HCT116 (cell line): Measurements from ENCODE around the gene OR4F6. TPM values are rescaled to one million over a fixed set of nuclear protein-coding genes. Genes with fewer than 3 reads are reported as not detected.

Source experiments
- ATAC-seq: fragments of 200-7000 bp; cut with Tn5 transposase; 2 replicates; pipeline ENCODE4 v1.9.1; 2020; ENCODE audit warnings: mild to moderate bottlenecking, moderate library complexity
- BruUV-seq: library from RNA; stranded (reverse); fragments of 400-500 nt; replicated peaks from 2 replicates; lab custom pipeline; 2021; lab: Mats Ljungman, UMichigan
- CTCF ChIA-PET: fragments of 300-600 bp; sonication (Branson Sonifier 250); formaldehyde crosslinking; loops from one replicate; lab custom pipeline; 2021; ENCODE audit warnings: antibody characterized with exemption; lab: Charles Lee
- POLR2A ChIA-PET: fragments of 300-600, 350-600 bp; sonication (Branson Sonifier 250); formaldehyde crosslinking; loops from one replicate; lab custom pipeline; 2021; ENCODE audit warnings: antibody characterized with exemption; lab: Charles Lee
- RAD21 ChIA-PET, 2 experiments: fragments of 300-600 bp; sonication (Branson Sonifier 250); formaldehyde crosslinking; loops; one replicate each; lab custom pipeline; 2023; ENCODE audit warnings: low total read pairs in 2 of 2; ENCODE audit not compliant: uncharacterized antibody in 2 of 2, unreplicated experiment in 2 of 2, low non-redundant PET in 1 of 2; lab: Charles Lee
- DNase-seq: peaks from one replicate; pipeline ENCODE4 v3.0.0-alpha.2; 2010; ENCODE audit warnings: low read depth, low spot score
- H2AFZ ChIP-seq: fragments of 200-600 bp; shearing (Covaris generic), sonication (generic); 2 replicates; pipeline ENCODE4 v1.6.1; 2017; ENCODE audit warnings: low read depth, mixed run types, mixed read lengths, antibody characterized with exemption, low read length; ENCODE audit not compliant: poor library complexity, severe bottlenecking
- H3K27ac ChIP-seq: 2 replicates; pipeline ENCODE4 v1.5.1; 2012; ENCODE audit warnings: low read depth, low read length
- H3K27me3 ChIP-seq: fragments of 200-600 bp; sonication (generic); 2 replicates; pipeline ENCODE4 v1.6.1; 2016; ENCODE audit warnings: mixed run types, low read length, mixed read lengths; ENCODE audit not compliant: insufficient read depth
- H3K36me3 ChIP-seq, 2 experiments: fragments of 200-500 bp in 1 of 2; fragments of 200-600 bp in 1 of 2; sonication (Bioruptor generic) in 1 of 2; sonication (generic) in 1 of 2; 2 replicates each; pipeline versions ENCODE4 v1.5.1 to v1.6.1; 2014 to 2016; ENCODE audit warnings: low read length in 2 of 2, inconsistent platforms in 1 of 2, mixed read lengths in 1 of 2, mixed run types in 1 of 2; ENCODE audit not compliant: insufficient read depth in 2 of 2, control insufficient read depth in 1 of 2
- H3K4me1 ChIP-seq, 2 experiments: fragments of 200-600 bp in 1 of 2; sonication (generic) in 1 of 2; 2 replicates each; pipeline versions ENCODE4 v1.5.1 to v1.6.1; 2012 to 2017; ENCODE audit warnings: low read length in 2 of 2, inconsistent platforms in 1 of 2, mild to moderate bottlenecking in 1 of 2, mixed read lengths in 1 of 2, mixed run types in 1 of 2, moderate library complexity in 1 of 2; ENCODE audit not compliant: insufficient read depth in 2 of 2, control insufficient read depth in 1 of 2
- H3K4me2 ChIP-seq: fragments of 200-600 bp; sonication (generic); 2 replicates; pipeline ENCODE4 v1.6.1; 2017; ENCODE audit warnings: mixed run types, low read length, mixed read lengths
- H3K4me3 ChIP-seq, 2 experiments: fragments of 200-600 bp in 1 of 2; sonication (generic) in 1 of 2; replicated peaks in 1 of 2; 2 replicates each; pipeline ENCODE4 v1.5.1; 2011 to 2016; ENCODE audit warnings: low read length in 2 of 2, control low read depth in 1 of 2, low read depth in 1 of 2, mild to moderate bottlenecking in 1 of 2, mixed read lengths in 1 of 2, mixed run types in 1 of 2
- H3K79me2 ChIP-seq: fragments of 200-600 bp; sonication (generic); 2 replicates; pipeline ENCODE4 v1.6.1; 2017; ENCODE audit warnings: mild to moderate bottlenecking, mixed run types, low read length, moderate library complexity, mixed read lengths; ENCODE audit not compliant: insufficient read depth
- H3K9ac ChIP-seq: fragments of 200-600 bp; sonication (generic); 2 replicates; pipeline ENCODE4 v1.6.1; 2016; ENCODE audit warnings: low read length, mixed read lengths
- H3K9me2 ChIP-seq: fragments of 200-600 bp; sonication (generic), shearing (Covaris generic); 2 replicates; pipeline ENCODE4 v1.6.1; 2017; ENCODE audit warnings: mixed run types, mild to moderate bottlenecking, moderate library complexity; ENCODE audit not compliant: insufficient read depth
- H3K9me3 ChIP-seq, 2 experiments: fragments of 200-500 bp in 1 of 2; fragments of 200-600 bp in 1 of 2; sonication (Bioruptor generic) in 1 of 2; sonication (generic) in 1 of 2; 2 replicates each; pipeline ENCODE4 v1.6.1; 2014 to 2017; ENCODE audit warnings: low read length in 2 of 2, mixed read lengths in 2 of 2, inconsistent platforms in 1 of 2, low read depth in 1 of 2, mild to moderate bottlenecking in 1 of 2, mixed run types in 1 of 2, moderate library complexity in 1 of 2; ENCODE audit not compliant: control insufficient read depth in 1 of 2, insufficient read depth in 1 of 2
- H4K20me1 ChIP-seq: fragments of 200-600 bp; sonication (generic), shearing (Covaris generic); 2 replicates; pipeline ENCODE4 v1.6.1; 2017; ENCODE audit warnings: mixed run types, mild to moderate bottlenecking, moderate library complexity; ENCODE audit not compliant: insufficient read depth
- CBX3 ChIP-seq: IDR thresholded peaks from 2 replicates; pipeline ENCODE4 v1.6.1; 2012; ENCODE audit warnings: low read depth
- EZH2 ChIP-seq: fragments of 200-600 bp; sonication (generic); IDR thresholded peaks from 2 replicates; pipeline ENCODE4 v1.6.1; 2017; ENCODE audit warnings: antibody characterized with exemption, mixed run types
- MAX ChIP-seq: IDR thresholded peaks from 2 replicates; pipeline ENCODE4 v1.6.1; 2012
- POLR2AphosphoS5 ChIP-seq: IDR thresholded peaks from 2 replicates; pipeline ENCODE4 v1.6.1; 2011; ENCODE audit warnings: mild to moderate bottlenecking, low read depth, low read length, moderate library complexity
- REST ChIP-seq: IDR thresholded peaks from 2 replicates; pipeline ENCODE4 v1.6.1; 2012; ENCODE audit warnings: low read depth
- SIN3A ChIP-seq: IDR thresholded peaks from 2 replicates; pipeline ENCODE4 v1.6.1; 2012; ENCODE audit warnings: low read depth
- SP1 ChIP-seq: IDR thresholded peaks from 2 replicates; pipeline ENCODE4 v1.6.1; 2012; ENCODE audit warnings: low read depth
- TCF7L2 ChIP-seq: IDR thresholded peaks from 2 replicates; pipeline ENCODE4 v1.7.0; 2011; ENCODE audit warnings: borderline replicate concordance, inconsistent platforms; ENCODE audit not compliant: insufficient read depth, insufficient read length; ENCODE audit errors: extremely low read depth
- ZFX ChIP-seq: fragments of 450-650 bp; IDR thresholded peaks from 2 replicates; pipeline ENCODE4 v1.6.1; 2017
- intact Hi-C: fragments of 100-400 bp; cut with micrococcal nuclease; formaldehyde crosslinking; loops from 2 replicates; pipeline ENCODE4 v1.10.0; 2022
- total RNA-seq: library from RNA; stranded (reverse); gene quantifications from one replicate; pipeline ENCODE4 v1.2.1, GENCODE V29; 2021; ENCODE audit not compliant: unreplicated experiment

OR4F6 gene
- total RNA-seq, 1 experiment from 2014 or later = not detected

- peaks cover 17% of the 10 kb centered on the region for H3K27me3 ChIP-seq
- CTCF ChIA-PET = no interaction called here
- no peak overlapping the region for H3K27ac ChIP-seq
- intact Hi-C loops = no loop called here
- no peaks in the 10 kb centered on the region for H3K79me2 ChIP-seq
- POLR2A ChIA-PET = no interaction called here
- no peaks in the 10 kb centered on the region for H3K4me1 ChIP-seq
- H2AFZ ChIP-seq = no peak overlapping the region
- no peak overlapping the region for H3K4me2 ChIP-seq
- no peak overlapping the region for H3K9ac ChIP-seq
- DNase-seq (no peak), ATAC-seq (no peak)
- H4K20me1 ChIP-seq = no peaks in the 10 kb centered on the region
- no peak overlapping the region for H3K4me3 ChIP-seq
- no peaks in the 10 kb centered on the region for H3K36me3 ChIP-seq
- TF ChIP-seq POLR2AphosphoS5 (no peak), SIN3A (no peak), MAX (no peak), CBX3 (no peak), TCF7L2 (no peak), SP1 (no peak), ZFX (no peak), EZH2 (no peak), REST (no peak)
- no peaks in the 10 kb centered on the region for H3K9me2 ChIP-seq
- no TSS peak for BruUV-seq
- no peaks in the 10 kb centered on the region for H3K9me3 ChIP-seq
- RAD21 ChIA-PET = no interaction called here
These were observed 1.6 kb downstream of the OR4F6 start for GRCh38 chr15:101804941-101805340.
